ENCODE data around the gene MAP2. TPM values are rescaled to one million over a fixed set of nuclear protein-coding genes. Genes with fewer than 3 reads are reported as not detected.
A peak's percentile ranks its signal among the peaks of the same experiment; 100 is the strongest.

Gene MAP2
- total RNA-seq, 2 experiments from 2014 or later: 0.10 TPM; not detected in 1

DNA sequence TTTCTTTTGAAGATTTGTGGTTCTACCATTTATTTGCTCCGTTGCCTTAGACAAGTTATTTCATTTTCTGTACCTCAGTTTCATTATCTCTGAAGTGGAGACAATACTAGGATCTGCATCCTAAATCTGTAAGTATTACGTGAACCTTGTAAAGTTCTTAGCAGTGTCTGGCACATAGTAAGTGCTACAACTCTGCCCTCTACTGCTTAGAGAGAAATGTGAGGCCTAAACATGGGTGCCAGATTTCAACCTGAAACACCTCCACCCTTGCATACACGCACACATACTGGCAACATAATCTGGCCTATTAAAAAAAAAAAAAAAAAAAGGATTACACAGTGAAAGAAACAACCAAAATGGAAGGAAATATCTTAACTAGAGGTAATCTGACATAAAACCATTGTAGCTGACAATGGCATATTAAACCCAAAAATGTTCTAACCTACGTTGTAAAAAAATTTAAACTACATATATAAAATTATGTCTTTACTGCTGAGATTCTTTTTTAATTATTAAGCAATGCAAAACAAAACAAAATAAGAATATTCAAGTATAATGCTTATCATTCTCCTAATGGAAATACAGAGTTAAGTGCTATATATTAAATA, 132.6 kb downstream of the MAP2 start:
- Histone ChIP-seq H4K20me1 (ENCODE audit: insufficient read depth, low read length) (no peaks in the 10 kb centered on the region), H3K9me2 (ENCODE audit: insufficient read depth, low read length) (no peaks in the 10 kb centered on the region), H3K4me1 (ENCODE audit: insufficient read depth, low read length, poor library complexity, severe bottlenecking) (no peaks in the 10 kb centered on the region), H3K27ac (ENCODE audit: low read depth, low read length, poor library complexity, severe bottlenecking) (no peak overlapping the region), H3K79me2 (ENCODE audit: insufficient read depth, low read depth, low read length) (no peaks in the 10 kb centered on the region), H3K9me3 (ENCODE audit: low read length) (no peaks in the 10 kb centered on the region), H3K4me2 (ENCODE audit: low read length) (no peak overlapping the region), H3K4me3 (ENCODE audit: low read depth, low read length, poor library complexity, severe bottlenecking) (no peak overlapping the region), H2AFZ (ENCODE audit: low read length) (no peak overlapping the region), H3K36me3 (ENCODE audit: insufficient read depth, low read length) (no peaks in the 10 kb centered on the region)
- ChIA-PET CTCF (ENCODE audit: unreplicated experiment) (no interaction called here), POLR2A (no interaction called here)
- intact Hi-C loops (cut with micrococcal nuclease; ENCODE audit: unreplicated experiment): no loop called here
- peak; percentile 1 for DNase-seq (ENCODE audit: low spot score)
- BruUV-seq (replicated peaks): no TSS peak
- no peak for TF ChIP-seq EZH2phosphoT487 (IDR thresholded peaks at IDR 0.05; ENCODE audit: borderline replicate concordance, low read depth, low read length)
- TF ChIP-seq, protein P1, sequence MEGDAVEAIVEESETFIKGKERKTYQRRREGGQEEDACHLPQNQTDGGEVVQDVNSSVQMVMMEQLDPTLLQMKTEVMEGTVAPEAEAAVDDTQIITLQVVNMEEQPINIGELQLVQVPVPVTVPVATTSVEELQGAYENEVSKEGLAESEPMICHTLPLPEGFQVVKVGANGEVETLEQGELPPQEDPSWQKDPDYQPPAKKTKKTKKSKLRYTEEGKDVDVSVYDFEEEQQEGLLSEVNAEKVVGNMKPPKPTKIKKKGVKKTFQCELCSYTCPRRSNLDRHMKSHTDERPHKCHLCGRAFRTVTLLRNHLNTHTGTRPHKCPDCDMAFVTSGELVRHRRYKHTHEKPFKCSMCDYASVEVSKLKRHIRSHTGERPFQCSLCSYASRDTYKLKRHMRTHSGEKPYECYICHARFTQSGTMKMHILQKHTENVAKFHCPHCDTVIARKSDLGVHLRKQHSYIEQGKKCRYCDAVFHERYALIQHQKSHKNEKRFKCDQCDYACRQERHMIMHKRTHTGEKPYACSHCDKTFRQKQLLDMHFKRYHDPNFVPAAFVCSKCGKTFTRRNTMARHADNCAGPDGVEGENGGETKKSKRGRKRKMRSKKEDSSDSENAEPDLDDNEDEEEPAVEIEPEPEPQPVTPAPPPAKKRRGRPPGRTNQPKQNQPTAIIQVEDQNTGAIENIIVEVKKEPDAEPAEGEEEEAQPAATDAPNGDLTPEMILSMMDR (conservative IDR thresholded peaks at IDR 0.05; ENCODE audit: low read length): peak; percentile 51

DNA sequence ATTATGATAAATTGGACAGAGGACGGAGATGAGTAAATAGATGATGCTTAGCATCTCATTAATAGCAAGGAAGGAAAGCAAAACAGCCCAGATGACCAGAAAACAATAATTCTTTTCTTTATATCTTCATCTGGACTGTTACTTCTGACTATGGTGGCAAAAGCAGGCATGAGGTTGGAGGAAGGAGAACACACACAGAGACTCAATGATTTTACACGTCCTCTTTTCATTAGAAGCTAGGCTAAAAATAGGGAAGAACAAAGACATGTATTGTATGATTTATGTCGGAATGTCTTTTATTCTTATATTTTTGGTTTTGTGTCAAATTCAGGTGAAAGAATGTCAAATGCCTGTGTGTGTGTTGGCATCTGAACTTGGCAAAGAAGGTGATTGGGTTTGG, 137.1 kb downstream of the MAP2 start:
- Histone ChIP-seq H3K4me2 (ENCODE audit: low read length) (no peak overlapping the region), H3K79me2 (ENCODE audit: insufficient read depth, low read depth, low read length) (no peaks in the 10 kb centered on the region), H3K9me3 (ENCODE audit: low read length) (no peaks in the 10 kb centered on the region), H4K20me1 (ENCODE audit: insufficient read depth, low read length) (no peaks in the 10 kb centered on the region), H3K9me2 (ENCODE audit: insufficient read depth, low read length) (no peaks in the 10 kb centered on the region), H3K4me3 (ENCODE audit: low read depth, low read length, poor library complexity, severe bottlenecking) (no peak overlapping the region), H2AFZ (ENCODE audit: low read length) (no peak overlapping the region), H3K27ac (ENCODE audit: low read depth, low read length, poor library complexity, severe bottlenecking) (no peak overlapping the region), H3K36me3 (ENCODE audit: insufficient read depth, low read length) (no peaks in the 10 kb centered on the region), H3K4me1 (ENCODE audit: insufficient read depth, low read length, poor library complexity, severe bottlenecking) (no peaks in the 10 kb centered on the region)
- ChIA-PET POLR2A (no interaction called here), CTCF (ENCODE audit: unreplicated experiment) (no interaction called here)
- no peak for DNase-seq (ENCODE audit: low spot score)
- intact Hi-C loops (cut with micrococcal nuclease; ENCODE audit: unreplicated experiment): no loop called here
- BruUV-seq (replicated peaks): no TSS peak
- TF ChIP-seq, protein P1 (conservative IDR thresholded peaks at IDR 0.05; ENCODE audit: low read length): no peak
- TF ChIP-seq EZH2phosphoT487 (IDR thresholded peaks at IDR 0.05; ENCODE audit: borderline replicate concordance, low read depth, low read length): no peak

DNA sequence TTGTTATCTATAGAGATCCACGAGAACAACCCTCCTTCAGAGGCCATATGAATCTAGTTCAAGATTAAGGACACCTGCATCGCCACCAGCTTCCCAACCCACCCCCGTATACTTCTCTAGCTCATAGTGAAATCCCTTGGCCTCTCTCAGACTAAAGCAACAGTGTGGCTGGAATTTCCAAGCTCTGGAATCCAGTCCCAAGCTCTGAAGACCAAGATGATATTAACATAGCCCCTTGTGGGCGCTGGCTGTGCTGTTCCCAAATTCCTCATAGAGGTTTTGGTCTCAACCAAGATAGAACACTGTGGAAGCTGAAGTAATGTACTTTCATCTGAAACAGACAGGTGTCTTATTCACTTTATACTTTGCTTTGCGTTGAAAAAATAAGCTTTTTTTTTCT, 139.6 kb downstream of the MAP2 start:
- no peak overlapping the region for H2AFZ ChIP-seq (ENCODE audit: low read length)
- no peaks in the 10 kb centered on the region for H3K9me3 ChIP-seq (ENCODE audit: low read length)
- POLR2A ChIA-PET: interaction anchor here (0.6 kb wide), 1 partner anchor 9 kb away, joined by 3 read pairs; no protein-coding TSS in a partner anchor
- no peaks in the 10 kb centered on the region for H4K20me1 ChIP-seq (ENCODE audit: insufficient read depth, low read length)
- no peak overlapping the region for H3K4me3 ChIP-seq (ENCODE audit: low read depth, low read length, poor library complexity, severe bottlenecking)
- H3K9me2 ChIP-seq (ENCODE audit: insufficient read depth, low read length): no peaks in the 10 kb centered on the region
- H3K4me1 ChIP-seq (ENCODE audit: insufficient read depth, low read length, poor library complexity, severe bottlenecking): no peaks in the 10 kb centered on the region
- no peaks in the 10 kb centered on the region for H3K36me3 ChIP-seq (ENCODE audit: insufficient read depth, low read length)
- H3K4me2 ChIP-seq (ENCODE audit: low read length): no peak overlapping the region
- H3K27ac ChIP-seq (ENCODE audit: low read depth, low read length, poor library complexity, severe bottlenecking): no peak overlapping the region
- BruUV-seq (replicated peaks): no TSS peak
- H3K79me2 ChIP-seq (ENCODE audit: insufficient read depth, low read depth, low read length): no peaks in the 10 kb centered on the region
- DNase-seq (ENCODE audit: low spot score): no peak
- TF ChIP-seq EZH2phosphoT487 (IDR thresholded peaks at IDR 0.05; ENCODE audit: borderline replicate concordance, low read depth, low read length): no peak
- TF ChIP-seq, protein P1 (conservative IDR thresholded peaks at IDR 0.05; ENCODE audit: low read length): no peak
- CTCF ChIA-PET (ENCODE audit: unreplicated experiment): no interaction called here
- intact Hi-C loops (cut with micrococcal nuclease; ENCODE audit: unreplicated experiment): no loop called here

Data from OCI-LY7 (cell line).